Neuronal stem cell (in vitro differentiated cells): ENCODE measurements around the gene CAST.

Source experiments
- DNase-seq: peaks from one replicate; pipeline ENCODE4 v3.0.0-alpha.2; 2013; ENCODE audit warnings: low spot score
- H2AFZ ChIP-seq: one replicate; pipeline ENCODE4 v1.6.1; 2013; ENCODE audit warnings: mild to moderate bottlenecking, low read length, inconsistent platforms
- H2AK5ac ChIP-seq: 2 replicates; pipeline ENCODE4 v1.6.1; 2013; ENCODE audit warnings: low read depth, mild to moderate bottlenecking, inconsistent platforms, low read length, moderate library complexity, mixed read lengths
- H2BK120ac ChIP-seq: 2 replicates; pipeline ENCODE4 v1.6.1; 2013; ENCODE audit warnings: low read depth, mild to moderate bottlenecking, inconsistent platforms, low read length, moderate library complexity, mixed read lengths
- H2BK12ac ChIP-seq: one replicate; pipeline ENCODE4 v1.6.1; 2013; ENCODE audit warnings: low read length, inconsistent platforms
- H2BK15ac ChIP-seq: 2 replicates; pipeline ENCODE4 v1.6.1; 2013; ENCODE audit warnings: mild to moderate bottlenecking, low read length, inconsistent platforms, mixed read lengths
- H2BK5ac ChIP-seq: one replicate; pipeline ENCODE4 v1.6.1; 2013; ENCODE audit warnings: inconsistent platforms, mild to moderate bottlenecking, low read length, moderate library complexity
- H3K14ac ChIP-seq: one replicate; pipeline ENCODE4 v1.6.1; 2013; ENCODE audit warnings: low read length, inconsistent platforms
- H3K18ac ChIP-seq: 2 replicates; pipeline ENCODE4 v1.6.1; 2013; ENCODE audit warnings: low read length, inconsistent platforms
- H3K23ac ChIP-seq: 2 replicates; pipeline ENCODE4 v1.6.1; 2013; ENCODE audit warnings: low read depth, mild to moderate bottlenecking, mixed read lengths, low read length, inconsistent platforms; ENCODE audit not compliant: poor library complexity
- H3K27ac ChIP-seq: replicated peaks from 3 replicates; pipeline ENCODE4 v1.5.1; 2013; ENCODE audit warnings: low read length, inconsistent platforms
- H3K27me3 ChIP-seq, 3 experiments: 2 replicates each; pipeline ENCODE4 v1.6.1; 2013; ENCODE audit warnings: low read length in 3 of 3, mild to moderate bottlenecking in 2 of 3, inconsistent platforms in 1 of 3, low read depth in 1 of 3, mixed read lengths in 1 of 3, moderate library complexity in 1 of 3; ENCODE audit not compliant: control insufficient read depth in 3 of 3, insufficient read depth in 3 of 3
- H3K36me3 ChIP-seq, 2 donors: replicated peaks in 1 of 2; 2 replicates each; pipeline ENCODE4 v1.6.1; 2013; ENCODE audit warnings: low read length in 2 of 2; ENCODE audit not compliant: control insufficient read depth in 2 of 2, insufficient read depth in 2 of 2
- H3K4ac ChIP-seq: 2 replicates; pipeline ENCODE4 v1.6.1; 2013; ENCODE audit warnings: inconsistent platforms, mild to moderate bottlenecking, low read length, moderate library complexity
- H3K4me1 ChIP-seq, 2 donors: 1 replicate in 1 of 2; 2 replicates in 1 of 2; pipeline ENCODE4 v1.6.1; 2013; ENCODE audit warnings: low read length in 2 of 2, low read depth in 1 of 2; ENCODE audit not compliant: control insufficient read depth in 2 of 2, insufficient read depth in 1 of 2
- H3K4me2 ChIP-seq: one replicate; pipeline ENCODE4 v1.6.1; 2013; ENCODE audit warnings: mild to moderate bottlenecking, low read length, inconsistent platforms; ENCODE audit not compliant: insufficient read depth, poor library complexity, severe bottlenecking
- H3K4me3 ChIP-seq, 2 donors: 2 replicates each; pipeline ENCODE4 v1.5.1; 2013; ENCODE audit warnings: low read length in 2 of 2, mild to moderate bottlenecking in 2 of 2, inconsistent platforms in 1 of 2, moderate library complexity in 1 of 2
- H3K79me1 ChIP-seq: one replicate; pipeline ENCODE4 v1.6.1; 2013; ENCODE audit warnings: low read depth, mild to moderate bottlenecking, inconsistent platforms, low read length, moderate library complexity
- H3K9ac ChIP-seq: one replicate; pipeline ENCODE4 v1.6.1; 2013; ENCODE audit warnings: mild to moderate bottlenecking, low read depth, low read length, inconsistent platforms; ENCODE audit not compliant: poor library complexity
- H3K9me3 ChIP-seq, 2 donors: replicated peaks in 1 of 2; 2 replicates each; pipeline versions ENCODE3 to v1.6.1; 2013; ENCODE audit warnings: low read length in 2 of 2, mild to moderate bottlenecking in 2 of 2, inconsistent platforms in 1 of 2, low read depth in 1 of 2, mixed read lengths in 1 of 2, moderate library complexity in 1 of 2; ENCODE audit not compliant: control insufficient read depth in 2 of 2, insufficient read depth in 1 of 2
- H4K8ac ChIP-seq: one replicate; pipeline ENCODE4 v1.6.1; 2013; ENCODE audit warnings: low read depth, mild to moderate bottlenecking, inconsistent platforms, low read length, moderate library complexity
- H4K91ac ChIP-seq: one replicate; pipeline ENCODE4 v1.6.1; 2013; ENCODE audit warnings: low read length, low read depth, mild to moderate bottlenecking, inconsistent platforms; ENCODE audit not compliant: poor library complexity
- WGBS, 2 donors: extraction: QIAGEN DNeasy Blood & Tissue Kit; methylation state at CpG; one replicate each; pipeline ENCODE4 v1.1.7; 2013; ENCODE audit warnings: missing lambda C conversion rate in 2 of 2, mixed read lengths in 1 of 2; ENCODE audit not compliant: insufficient read length in 2 of 2, insufficient replicate concordance in 1 of 2; ENCODE audit errors: extremely low coverage in 2 of 2; 5-methylcytosine and 5-hydroxymethylcytosine counted together

Gene CAST

GRCh38 chr5:96783326-96783725, 121.2 kb downstream of the CAST start:
- Histone ChIP-seq H3K27me3 (no peaks in the 10 kb centered on the region), H3K27ac (no peak overlapping the region), H4K8ac (no peak overlapping the region), H2BK120ac (no peak overlapping the region), H3K9me3 (no peaks in the 10 kb centered on the region), H3K4me3 (no peak overlapping the region), H3K79me1 (no peaks in the 10 kb centered on the region), H3K4me1 (no peaks in the 10 kb centered on the region), H2BK12ac (no peak overlapping the region), H3K14ac (no peak overlapping the region), H4K91ac (no peak overlapping the region), H3K18ac (no peak overlapping the region), H3K4ac (no peak overlapping the region), H3K36me3 (peaks cover 1 to 90% of the 10 kb centered on the region in 2 donors), H2BK15ac (no peak overlapping the region), H3K23ac (no peak overlapping the region), H2BK5ac (no peak overlapping the region), H2AFZ (no peak overlapping the region), H2AK5ac (no peak overlapping the region), H3K9ac (no peak overlapping the region), H3K4me2 (no peak overlapping the region)
- no peak for DNase-seq
- no CpG with 5 or more reads among the region's 2 CpGs for WGBS, 2 donors

GRCh38 chr5:96785326-96786109, 123.3 kb downstream of the CAST start:
- WGBS, 2 donors, result no CpG with 5 or more reads among the region's 14 CpGs
- no peaks in the 10 kb centered on the region for H3K9me3 ChIP-seq

GRCh38 chr5:96788112-96788749, 126.1 kb downstream of the CAST start:
- Histone ChIP-seq H2BK120ac (no peak overlapping the region), H2BK15ac (no peak overlapping the region), H3K27ac (no peak overlapping the region), H3K14ac (no peak overlapping the region), H4K91ac (no peak overlapping the region), H2AFZ (no peak overlapping the region), H3K9me3 (no peaks in the 10 kb centered on the region), H3K36me3 (peaks cover 1 to 80% of the 10 kb centered on the region in 2 donors), H3K4me1 (peaks cover 7% of the 10 kb centered on the region in 2 donors), H2BK5ac (no peak overlapping the region), H2BK12ac (no peak overlapping the region), H4K8ac (no peak overlapping the region), H2AK5ac (no peak overlapping the region), H3K4ac (no peak overlapping the region), H3K79me1 (no peaks in the 10 kb centered on the region), H3K27me3 (no peaks in the 10 kb centered on the region), H3K18ac (no peak overlapping the region), H3K9ac (no peak overlapping the region), H3K4me3 (no peak overlapping the region), H3K4me2 (no peak overlapping the region), H3K23ac (no peak overlapping the region)
- no CpG with 5 or more reads among the region's 5 CpGs for whole genome bisulfite sequencing, 2 donors
- no peak for DNase-seq

More at GRCh38 chr5:96785326-96786109, 123.3 kb downstream of the CAST start:
- no peak overlapping the region for H3K23ac ChIP-seq
- no peak for DNase-seq
- no peak overlapping the region for H3K4me3 ChIP-seq
- no peaks in the 10 kb centered on the region for H3K79me1 ChIP-seq
- no peak overlapping the region for H3K14ac ChIP-seq
- peaks cover 1 to 84% of the 10 kb centered on the region in 2 donors for H3K36me3 ChIP-seq
- no peak overlapping the region for H2AK5ac ChIP-seq
- H3K18ac ChIP-seq, result no peak overlapping the region
- no peak overlapping the region for H3K9ac ChIP-seq
- no peak overlapping the region for H4K91ac ChIP-seq
- H2BK12ac ChIP-seq, result no peak overlapping the region
- H2BK120ac ChIP-seq, result no peak overlapping the region
- H2BK15ac ChIP-seq, result no peak overlapping the region
- H2AFZ ChIP-seq, result no peak overlapping the region
- H2BK5ac ChIP-seq, result no peak overlapping the region
- no peak overlapping the region for H4K8ac ChIP-seq
- H3K4ac ChIP-seq, result no peak overlapping the region
- no peaks in the 10 kb centered on the region for H3K4me1 ChIP-seq
- no peaks in the 10 kb centered on the region for H3K27me3 ChIP-seq
- H3K4me2 ChIP-seq, result no peak overlapping the region
- H3K27ac ChIP-seq, result no peak overlapping the region

- H2BK5ac ChIP-seq, result no peak overlapping the region
- no peaks in the 10 kb centered on the region for H3K79me1 ChIP-seq
- H3K4me3 ChIP-seq, result no peak overlapping the region
- H3K14ac ChIP-seq, result no peak overlapping the region
- H2AK5ac ChIP-seq, result no peak overlapping the region
- H4K8ac ChIP-seq, result no peak overlapping the region
- no peak overlapping the region for H2BK12ac ChIP-seq
- no peak for DNase-seq
- H2AFZ ChIP-seq, result no peak overlapping the region
- no peak overlapping the region for H3K18ac ChIP-seq
- no peaks in the 10 kb centered on the region for H3K9me3 ChIP-seq
- no peak overlapping the region for H3K9ac ChIP-seq
- no peaks in the 10 kb centered on the region for H3K27me3 ChIP-seq
- no peak overlapping the region for H3K4me2 ChIP-seq
- H3K23ac ChIP-seq, result no peak overlapping the region
- H3K4ac ChIP-seq, result no peak overlapping the region
- H4K91ac ChIP-seq, result no peak overlapping the region
- peaks cover 0 to 81% of the 10 kb centered on the region in 2 donors for H3K36me3 ChIP-seq
- H2BK120ac ChIP-seq, result no peak overlapping the region
- H3K27ac ChIP-seq, result no peak overlapping the region
- no peak overlapping the region for H2BK15ac ChIP-seq
- H3K4me1 ChIP-seq, result peaks cover 7% of the 10 kb centered on the region in 2 donors
Measured at GRCh38 chr5:96789794-96790330, 127.7 kb downstream of the CAST start.
